DMS114 treated with DMSO at 0.1 percent for 48 hours (cell line): ENCODE measurements around the gene AP4B1.
"Not testable (repeated sequence)": the region's sequence is repeated elsewhere in the genome, so short reads cannot be mapped to it uniquely, and the experiment has no call there.

ENCODE experiments used
- DNase-seq: peaks from one replicate; lab custom pipeline; 2025; ENCODE audit not compliant: unreplicated experiment; lab: John Stamatoyannopoulos, UW

The AP4B1 gene

GRCh38 chr1:113904674-113905434 is at the start of gene AP4B1, which contains the start of gene DCLRE1B:
AP4B1 (minus strand) TSS chr1:113904799; CDS start chr1:113904717, 82 bp downstream.
DCLRE1B (plus strand) TSS chr1:113905326; CDS start chr1:113905587, 261 bp downstream.
- DNase-seq: peak; percentile 99

DNA sequence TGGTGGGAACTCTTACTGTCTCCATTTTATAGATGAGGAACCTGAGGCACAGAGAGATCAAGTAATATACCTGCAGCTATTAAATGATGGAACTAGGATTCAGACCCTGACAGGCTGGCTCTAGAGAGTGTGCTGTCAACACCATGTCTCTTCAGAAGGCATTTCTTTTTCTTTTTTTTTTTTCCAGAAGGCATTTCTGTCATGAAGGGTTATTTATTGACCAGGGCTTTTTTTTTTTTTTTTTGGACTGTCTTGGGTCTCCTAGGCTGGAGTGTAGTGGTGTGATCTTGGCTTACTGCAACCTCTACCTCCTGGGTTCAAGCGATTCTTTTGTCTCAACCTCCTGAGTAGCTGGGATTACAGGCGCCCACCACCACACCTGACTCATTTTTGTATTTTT is 47.1 kb upstream of the AP4B1 start:
- DNase-seq: no peak

DNA sequence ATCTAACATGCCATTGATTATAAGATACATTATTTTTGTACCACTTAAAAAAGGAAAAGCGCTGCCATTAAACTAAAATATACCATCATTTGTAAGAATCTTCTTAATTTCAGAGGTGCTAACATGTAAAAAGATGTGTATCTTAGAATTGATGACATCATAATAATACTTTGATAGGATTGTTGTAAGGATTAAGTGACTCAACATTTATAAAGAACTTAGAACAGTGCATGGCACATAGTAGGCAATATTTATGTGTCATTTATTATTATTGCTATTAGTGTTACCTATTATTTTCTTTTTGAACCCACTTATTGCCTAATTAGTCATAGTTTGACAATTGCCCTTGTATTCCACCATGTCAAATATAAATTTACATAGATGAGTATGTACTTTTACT is 46.3 kb upstream of the AP4B1 start:
- no peak for DNase-seq

GRCh38 chr1:113949007-113949406 is 44.4 kb upstream of the AP4B1 start:
- no peak for DNase-seq

GRCh38 chr1:113948151-113948550 is 43.6 kb upstream of the AP4B1 start:
- DNase-seq: not testable (repeated sequence)

- no peak for DNase-seq
Measured at GRCh38 chr1:113947388-113948107, 42.9 kb upstream of the AP4B1 start.

- no peak for DNase-seq
Measured at GRCh38 chr1:113946678-113947387, 42.2 kb upstream of the AP4B1 start.

- no peak for DNase-seq
Measured at GRCh38 chr1:113946112-113946511, 41.5 kb upstream of the AP4B1 start.

DNA sequence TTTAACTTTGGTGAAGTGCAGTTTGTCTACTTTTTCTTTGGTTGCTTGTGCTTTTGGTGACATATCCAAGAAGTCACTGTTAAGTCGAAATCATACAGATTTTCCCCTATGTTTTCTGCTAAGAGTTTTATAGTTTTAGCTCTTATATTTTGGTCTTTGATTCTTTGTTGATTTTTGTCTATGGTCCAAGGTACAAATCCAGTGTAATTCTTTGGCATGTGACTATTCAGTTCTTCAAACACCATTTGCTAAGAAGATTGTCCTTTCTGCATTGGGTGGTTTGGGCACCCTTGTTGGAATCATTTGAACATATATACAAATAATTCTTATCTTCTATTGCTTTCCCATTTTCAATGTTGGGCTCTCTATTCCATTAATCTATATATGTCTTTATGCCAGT is 40.7 kb upstream of the AP4B1 start:
- DNase-seq: no peak

DNA sequence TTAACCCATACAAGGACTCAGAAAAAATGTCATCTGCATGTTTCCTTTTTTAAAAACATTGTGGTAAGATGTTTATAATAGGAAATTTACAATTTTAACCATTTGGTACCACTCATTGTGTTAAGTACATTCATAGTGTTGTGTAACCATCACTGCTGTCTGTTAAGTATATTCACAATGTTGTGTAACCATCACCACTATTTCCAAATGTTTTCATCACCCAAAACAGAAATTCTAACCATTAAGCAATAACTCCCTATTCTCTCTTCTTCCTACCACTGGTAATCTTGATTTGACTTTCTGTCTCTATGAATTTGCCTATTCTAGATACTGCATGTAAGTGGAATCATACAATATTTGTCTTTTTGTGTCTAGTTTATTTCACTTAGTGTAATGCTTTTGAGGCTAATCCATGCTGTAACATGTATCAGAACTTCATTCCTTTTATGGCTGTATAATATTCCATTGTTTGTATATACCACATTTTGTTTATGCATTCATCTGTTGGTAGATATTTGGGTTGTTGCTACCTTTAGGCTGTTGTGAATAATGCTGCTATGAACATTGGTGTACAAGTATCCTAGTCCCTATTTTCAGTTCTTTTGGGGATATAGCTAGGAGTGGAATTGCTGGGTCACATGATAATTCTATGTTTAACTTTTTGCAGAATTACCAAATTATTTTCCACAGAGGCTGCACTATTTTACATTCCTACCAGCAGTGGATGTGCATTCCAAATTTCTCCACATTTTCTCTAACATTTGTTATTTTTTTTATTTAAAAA is 38.6 kb upstream of the AP4B1 start:
- no peak for DNase-seq

DNA sequence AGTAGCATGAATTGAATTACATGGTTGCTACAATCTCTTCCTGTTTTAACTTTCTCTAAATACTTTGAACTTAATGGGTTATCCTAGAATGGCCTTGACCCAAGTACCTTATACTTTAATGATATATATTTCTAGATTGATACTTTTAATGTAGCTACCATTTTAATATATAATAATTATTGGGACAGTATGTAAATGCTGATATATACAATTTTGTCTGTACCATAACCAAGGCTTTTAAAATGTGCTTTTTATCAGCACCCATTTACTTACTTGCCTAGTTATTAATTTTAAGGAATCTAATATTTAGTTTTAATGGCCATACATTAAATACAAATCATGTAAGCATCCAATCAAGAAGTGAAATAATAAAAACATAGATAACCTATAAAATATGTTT is 37.9 kb upstream of the AP4B1 start:
- DNase-seq: no peak

- DNase-seq: no peak
Measured at GRCh38 chr1:113941245-113941559, 36.6 kb upstream of the AP4B1 start.

- DNase-seq: no peak
Measured at GRCh38 chr1:113940365-113941244, 36.0 kb upstream of the AP4B1 start.

DNA sequence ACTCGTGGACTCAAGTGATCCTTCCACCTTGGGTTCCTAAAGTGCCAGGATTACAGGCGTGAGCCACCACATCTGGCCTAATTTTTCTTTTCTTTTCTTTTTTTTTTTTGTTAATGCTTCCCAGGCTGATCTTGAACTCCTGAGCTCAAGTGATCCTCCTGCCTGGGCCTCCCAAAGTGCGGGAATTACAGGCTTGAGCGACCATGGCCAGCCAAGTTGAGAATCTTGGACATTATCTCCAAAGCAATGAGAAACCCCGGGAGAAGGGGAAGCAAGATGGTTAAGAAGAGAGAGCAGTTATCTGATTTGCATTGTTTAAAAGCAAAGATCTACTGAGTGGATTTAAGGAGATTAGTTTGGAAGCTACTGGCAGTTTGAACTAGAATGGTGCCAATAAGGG is 33.6 kb upstream of the AP4B1 start:
- DNase-seq: no peak

- no peak for DNase-seq
Measured at GRCh38 chr1:113937146-113937545, 32.5 kb upstream of the AP4B1 start.

- DNase-seq: no peak
Measured at GRCh38 chr1:113935970-113936369, 31.4 kb upstream of the AP4B1 start.

DNA sequence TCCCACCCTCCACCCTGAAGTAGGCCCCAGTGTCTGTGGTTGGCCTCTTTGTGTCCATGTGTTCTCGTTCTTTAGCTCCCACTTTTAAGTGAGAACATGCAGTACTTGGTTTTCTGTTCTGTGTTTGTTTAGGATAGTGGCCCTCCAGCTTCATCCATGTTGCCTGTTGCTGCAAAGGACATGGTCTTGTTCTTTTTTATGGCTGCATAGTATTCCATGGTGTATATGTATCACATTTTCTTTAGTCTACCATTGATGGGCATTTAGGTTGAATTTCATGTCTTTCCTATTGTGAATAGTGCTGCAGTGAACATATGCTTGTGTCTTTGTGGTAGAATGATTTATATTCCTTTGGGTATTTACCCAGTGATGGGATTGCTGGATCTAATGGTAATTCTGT is 30.6 kb upstream of the AP4B1 start:
- DNase-seq: no peak

GRCh38 chr1:113934511-113935055 is 30.0 kb upstream of the AP4B1 start:
- no peak for DNase-seq

DNA sequence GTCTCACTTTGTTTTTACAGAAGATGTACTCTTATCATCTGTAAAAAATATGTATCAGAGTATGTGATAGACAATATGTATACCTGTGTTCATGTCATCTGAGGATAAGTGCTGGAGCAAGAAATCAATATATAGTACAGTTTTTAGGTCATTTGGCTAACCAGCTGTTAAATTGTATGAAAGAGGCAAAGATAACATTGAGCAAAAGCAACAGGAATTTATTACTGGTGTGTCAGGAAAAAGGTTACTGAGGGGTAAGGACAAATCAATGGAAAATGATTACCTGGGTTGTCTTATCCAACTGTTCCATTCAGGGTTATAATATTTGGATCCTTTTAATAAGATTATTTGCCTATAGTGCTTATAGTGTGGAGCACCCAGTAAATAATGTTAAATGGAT is 29.4 kb upstream of the AP4B1 start:
- DNase-seq: no peak

- DNase-seq: no peak
Measured at GRCh38 chr1:113931451-113931851, 26.9 kb upstream of the AP4B1 start.
